ENCODE data around the gene HCFC1.
"Not testable (repeated sequence)": the region's sequence is repeated elsewhere in the genome, so short reads cannot be mapped to it uniquely, and the experiment has no call there.

The HCFC1 gene

DNA sequence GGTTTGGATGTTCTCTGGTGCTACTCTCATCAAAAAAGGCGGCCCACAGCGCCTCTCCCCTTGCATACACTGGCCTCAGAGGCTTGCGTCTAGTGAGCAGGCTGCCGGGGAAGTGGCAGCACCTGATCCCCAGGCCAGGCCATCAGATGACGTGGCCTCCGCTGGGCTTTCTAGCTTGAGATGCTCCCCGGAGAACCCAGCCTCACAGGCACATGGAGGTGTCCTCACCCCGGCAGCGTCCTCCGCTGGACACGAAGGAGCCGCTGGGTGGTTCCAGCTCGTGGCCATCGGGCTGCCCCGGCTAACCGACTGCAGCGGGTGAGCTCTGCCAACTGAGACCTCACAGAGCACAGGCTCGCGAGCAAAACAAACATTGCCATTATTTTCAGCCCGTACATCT is 35.3 kb upstream of the HCFC1 start:
- DNase-seq: no peak

DNA sequence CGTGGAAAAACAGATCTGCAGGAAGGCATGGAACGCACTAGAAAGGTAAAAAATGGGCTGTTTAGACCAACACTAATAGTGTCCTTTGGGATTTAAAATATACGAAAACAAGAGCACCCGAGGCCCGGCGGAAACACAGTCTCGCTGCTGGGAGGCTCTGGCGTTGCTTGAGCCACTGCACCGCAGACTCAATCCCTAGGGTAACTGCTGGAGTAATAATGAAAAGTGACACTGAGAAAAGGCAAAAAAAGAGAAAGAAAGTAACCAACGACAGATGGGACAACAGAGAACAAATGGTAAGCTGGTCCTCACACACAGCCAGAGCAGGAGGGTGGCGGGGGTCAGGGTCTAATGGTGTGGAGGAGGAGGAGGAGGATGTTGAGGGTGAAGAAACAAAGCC is 32.7 kb upstream of the HCFC1 start:
- DNase-seq: no peak

DNA sequence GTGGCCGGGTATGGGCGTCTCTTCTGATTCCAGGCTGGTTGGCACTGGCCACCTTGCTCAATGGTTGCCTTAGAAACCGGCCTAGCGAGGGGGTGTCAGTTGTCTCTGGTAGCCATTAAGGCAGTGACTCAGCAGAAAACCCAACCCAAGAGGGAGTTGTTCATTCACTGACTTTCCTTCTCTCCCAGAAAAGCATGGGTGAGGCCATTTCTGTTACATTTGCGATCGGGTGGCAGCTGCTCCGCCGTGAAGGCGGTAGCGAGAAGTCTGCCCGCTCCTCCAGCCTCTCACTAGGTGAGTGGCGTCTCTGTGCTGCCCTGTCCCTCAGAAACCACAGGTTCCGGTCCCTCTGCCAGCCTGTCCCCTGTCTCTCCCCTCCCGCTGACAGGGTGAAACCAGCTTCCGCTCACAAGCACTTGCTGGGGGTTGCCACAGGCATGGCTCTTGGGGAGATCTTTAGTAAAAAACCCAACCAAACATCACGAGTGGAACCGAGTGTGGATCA is 30.6 kb upstream of the HCFC1 start:
- peak; percentile 68 for DNase-seq

DNA sequence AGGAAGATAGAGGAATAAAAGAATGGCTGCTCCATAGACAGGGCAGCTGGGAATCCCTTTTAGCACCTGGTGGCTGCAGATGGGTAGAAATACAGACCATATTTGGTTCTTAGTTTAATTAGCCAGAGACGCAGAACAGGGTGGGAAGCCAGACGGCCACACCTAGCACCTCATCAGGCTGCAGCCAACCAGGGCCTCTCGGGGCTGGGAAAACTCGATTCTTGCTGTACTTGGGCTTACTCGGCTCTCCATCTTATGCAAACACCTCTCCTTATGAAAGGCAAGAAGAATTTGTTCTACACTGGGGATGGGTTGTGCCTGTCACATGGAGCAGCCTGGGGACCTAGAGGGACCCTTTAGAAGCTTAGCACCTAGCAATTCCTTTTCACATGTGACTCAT is 28.4 kb upstream of the HCFC1 start:
- no peak for DNase-seq

DNA sequence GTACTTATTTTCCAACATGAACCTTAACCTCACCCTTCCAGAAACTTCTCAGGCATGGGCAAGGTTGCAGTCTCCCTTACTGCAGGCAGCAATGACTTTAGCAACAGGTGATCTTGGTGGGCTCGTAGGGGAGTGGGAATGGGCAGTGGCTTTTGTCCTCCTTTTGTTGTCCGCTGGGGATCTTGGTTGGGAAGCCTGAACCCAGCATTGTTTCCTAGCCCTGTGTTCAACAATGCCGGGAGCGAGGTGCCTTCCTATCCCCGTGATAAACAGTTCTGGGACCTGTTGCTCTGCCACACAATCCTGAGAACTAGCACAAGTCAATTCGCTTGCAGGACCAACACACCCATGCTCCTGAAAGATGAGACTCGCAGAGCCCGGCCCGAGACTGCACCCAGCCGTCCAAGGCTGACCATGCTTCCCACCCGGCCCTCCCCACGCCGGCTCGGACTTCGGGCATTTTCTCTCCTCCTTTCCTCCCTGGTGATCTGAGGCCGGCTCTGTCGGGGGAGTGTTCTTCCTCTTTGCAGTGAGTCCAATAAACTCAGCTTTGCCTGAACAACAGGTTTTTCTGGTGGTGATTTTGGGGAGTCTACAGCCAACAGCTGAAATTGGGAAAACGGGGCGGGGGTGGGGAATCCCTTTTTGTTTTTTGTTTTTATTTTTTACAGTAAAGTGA is 27.9 kb upstream of the HCFC1 start:
- no peak for DNase-seq

DNA sequence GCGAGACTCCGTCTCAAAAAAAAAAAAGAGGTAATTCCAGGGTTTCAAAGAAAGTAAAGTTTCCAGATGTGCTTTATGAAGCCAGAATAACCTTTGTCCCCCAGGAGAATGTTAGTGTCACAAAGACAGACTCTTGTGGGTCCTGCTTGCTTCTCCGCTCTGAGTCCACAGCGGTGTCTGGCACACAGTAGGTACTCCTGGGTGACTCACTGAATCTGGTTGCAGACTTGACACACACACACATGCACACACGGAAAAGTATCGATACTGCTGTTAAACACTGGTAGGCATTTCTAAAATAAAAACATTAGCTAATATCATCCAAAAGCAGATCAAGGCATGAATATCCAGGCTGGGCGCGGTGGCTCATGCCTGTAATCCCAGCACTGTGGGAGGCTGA is 23.9 kb upstream of the HCFC1 start:
- no peak for DNase-seq

DNA sequence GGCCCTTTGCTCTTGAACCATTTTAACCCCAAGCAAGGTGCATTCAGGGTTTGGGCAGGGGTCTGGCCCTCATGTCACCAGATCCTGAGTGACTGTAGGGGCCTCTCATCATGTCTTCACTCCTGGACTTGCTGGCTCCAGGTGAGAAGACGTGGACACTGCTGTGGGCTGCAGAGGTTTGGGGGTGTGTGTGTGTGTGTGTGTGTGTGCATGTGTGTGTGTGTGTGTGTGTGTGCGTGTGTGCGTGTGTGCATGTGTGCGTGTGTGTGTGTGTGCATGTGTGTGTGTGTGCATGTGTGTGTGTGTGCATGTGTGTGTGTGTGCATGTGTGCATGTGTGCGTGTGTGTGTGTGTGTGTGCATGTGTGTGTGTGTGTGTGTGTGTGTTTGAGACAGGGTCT is 22.8 kb upstream of the HCFC1 start:
- not testable (repeated sequence) for DNase-seq

DNA sequence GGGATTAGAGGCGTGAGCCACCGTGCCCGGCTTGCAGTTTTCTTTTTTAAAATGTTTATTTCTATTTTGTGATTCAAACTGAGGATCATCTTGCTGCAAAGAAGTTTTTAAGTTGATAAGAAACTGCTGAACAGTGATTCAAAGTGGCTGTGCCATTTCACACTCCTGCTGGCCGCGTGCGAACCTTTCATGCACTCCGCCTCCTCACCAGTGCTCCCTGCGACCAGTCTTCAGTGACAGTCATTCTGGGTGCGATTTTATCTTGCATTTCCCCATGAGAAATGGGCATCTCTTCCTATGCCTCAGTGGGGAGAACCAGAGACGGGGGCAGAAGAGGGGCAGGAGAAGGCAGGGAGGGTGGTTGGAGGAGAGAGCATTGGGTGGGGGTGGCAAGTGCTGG is 22.4 kb upstream of the HCFC1 start:
- DNase-seq: no peak

DNA sequence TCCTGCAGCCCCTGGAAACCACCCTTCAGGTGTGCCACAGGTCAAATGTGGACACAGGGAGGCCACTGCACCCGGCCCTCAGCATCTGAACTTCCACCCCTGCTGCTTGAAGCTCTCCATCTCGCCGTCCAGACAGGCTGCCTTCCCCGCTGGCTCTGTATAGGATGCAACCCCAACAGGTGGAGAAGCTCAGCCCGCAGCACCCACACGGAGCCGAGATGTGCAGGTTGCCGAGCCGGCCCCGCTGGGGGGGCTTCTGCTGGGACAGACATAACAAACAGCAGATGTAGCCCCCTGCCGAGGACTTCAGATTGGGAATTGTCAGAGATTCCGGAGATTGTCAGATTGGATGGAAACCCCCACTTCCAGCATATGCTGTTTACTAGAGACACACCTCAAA is 21.5 kb upstream of the HCFC1 start:
- DNase-seq: no peak

DNA sequence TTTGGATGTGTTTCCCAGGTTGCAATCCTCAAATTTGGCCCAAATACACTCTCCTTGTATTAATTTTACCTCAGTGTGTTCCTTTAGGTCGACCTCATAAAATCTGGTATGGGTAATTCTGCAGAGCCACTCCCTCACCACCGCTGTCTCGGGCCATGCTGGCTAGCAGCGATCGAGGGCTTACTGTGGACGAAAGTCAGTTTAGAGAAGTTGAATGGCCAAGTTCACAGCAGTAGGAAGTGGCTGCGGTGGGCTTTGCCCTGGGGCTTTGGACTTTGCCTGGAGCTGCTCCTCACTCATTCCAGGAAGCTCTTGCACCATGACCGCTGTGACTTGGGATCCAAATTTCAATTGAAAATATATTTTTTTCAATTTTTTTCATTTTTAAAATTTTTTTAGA is 20.6 kb upstream of the HCFC1 start:
- DNase-seq: no peak

DNA sequence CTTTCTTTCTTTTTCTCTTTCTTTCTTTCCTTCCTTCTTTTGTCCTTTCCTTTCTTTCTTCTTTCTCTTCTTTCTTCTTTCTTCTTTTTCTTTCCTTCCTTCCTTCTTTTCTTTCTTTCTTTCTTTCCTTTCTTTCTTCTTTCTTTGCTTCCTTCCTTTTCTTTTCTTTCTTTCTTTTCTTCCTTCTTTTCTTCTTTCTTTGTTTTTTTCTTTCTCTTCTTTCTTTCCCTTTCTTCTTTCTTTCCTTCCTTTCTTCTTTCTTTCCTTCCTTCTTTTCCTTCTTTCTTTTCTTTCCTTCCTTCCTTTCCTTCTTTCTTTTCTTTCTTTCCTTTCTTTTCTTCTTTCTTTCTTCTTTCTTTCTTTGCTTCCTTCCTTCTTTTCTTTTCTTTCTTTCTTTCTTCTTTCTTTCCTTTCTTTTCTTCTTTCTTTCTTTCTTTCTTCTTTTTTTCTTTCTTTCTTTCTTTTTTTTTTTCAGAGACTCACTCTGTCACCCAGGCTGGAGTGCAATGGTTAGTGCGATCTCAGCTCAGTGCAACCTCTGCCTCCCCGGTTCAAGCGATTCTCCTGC is 19.5 kb upstream of the HCFC1 start:
- DNase-seq: no peak

DNA sequence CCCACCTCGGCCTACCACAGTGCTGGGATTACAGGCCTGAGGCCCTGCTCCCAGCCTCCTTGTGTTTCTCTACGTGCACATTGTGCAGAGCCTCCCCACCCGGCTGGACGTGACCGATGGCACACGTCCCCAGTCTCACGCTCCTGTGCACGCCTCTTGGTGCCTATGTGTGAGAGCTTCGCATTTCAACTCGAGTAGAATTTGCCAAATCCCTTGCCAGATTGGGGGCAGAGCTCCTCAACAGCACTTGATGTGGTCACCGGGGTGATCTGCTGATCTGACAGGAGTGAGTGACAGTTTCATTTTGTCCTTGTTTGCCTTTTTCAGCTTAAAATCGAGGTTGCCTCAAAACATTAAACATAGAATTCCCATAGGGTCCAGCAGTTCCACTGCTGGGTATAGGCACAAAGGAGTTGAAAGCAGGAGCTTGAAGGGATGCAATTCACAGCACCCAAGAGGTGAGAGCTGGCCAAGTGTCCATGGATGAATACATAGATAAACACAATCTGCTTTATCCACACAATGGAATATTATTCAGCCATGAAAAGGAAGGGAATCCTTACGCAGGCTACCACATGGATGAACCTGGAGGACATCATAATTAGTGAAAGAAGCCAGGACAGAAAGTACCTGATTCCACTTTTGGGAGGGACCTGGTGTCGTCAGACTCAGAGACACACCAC is 18.5 kb upstream of the HCFC1 start:
- no peak for DNase-seq

DNA sequence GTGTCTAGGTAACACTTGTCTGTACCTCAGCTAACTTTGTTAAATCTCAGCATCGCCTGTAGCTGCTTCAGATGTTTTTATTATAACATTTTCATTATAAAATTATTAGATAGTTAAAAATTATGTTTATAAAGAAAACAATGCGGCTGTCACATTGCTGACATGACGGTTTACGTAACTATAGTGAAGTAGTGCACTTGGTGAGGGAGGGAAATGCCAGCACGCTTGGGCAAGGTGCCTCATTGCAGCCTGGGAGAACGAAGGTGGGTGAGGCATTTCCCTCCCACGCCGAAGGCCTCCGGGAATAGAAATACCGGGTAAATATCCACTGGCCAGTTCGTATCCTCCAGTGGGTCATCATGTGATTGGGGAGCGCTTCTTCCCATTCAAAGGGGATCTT is 16.9 kb upstream of the HCFC1 start:
- no peak for DNase-seq

DNA sequence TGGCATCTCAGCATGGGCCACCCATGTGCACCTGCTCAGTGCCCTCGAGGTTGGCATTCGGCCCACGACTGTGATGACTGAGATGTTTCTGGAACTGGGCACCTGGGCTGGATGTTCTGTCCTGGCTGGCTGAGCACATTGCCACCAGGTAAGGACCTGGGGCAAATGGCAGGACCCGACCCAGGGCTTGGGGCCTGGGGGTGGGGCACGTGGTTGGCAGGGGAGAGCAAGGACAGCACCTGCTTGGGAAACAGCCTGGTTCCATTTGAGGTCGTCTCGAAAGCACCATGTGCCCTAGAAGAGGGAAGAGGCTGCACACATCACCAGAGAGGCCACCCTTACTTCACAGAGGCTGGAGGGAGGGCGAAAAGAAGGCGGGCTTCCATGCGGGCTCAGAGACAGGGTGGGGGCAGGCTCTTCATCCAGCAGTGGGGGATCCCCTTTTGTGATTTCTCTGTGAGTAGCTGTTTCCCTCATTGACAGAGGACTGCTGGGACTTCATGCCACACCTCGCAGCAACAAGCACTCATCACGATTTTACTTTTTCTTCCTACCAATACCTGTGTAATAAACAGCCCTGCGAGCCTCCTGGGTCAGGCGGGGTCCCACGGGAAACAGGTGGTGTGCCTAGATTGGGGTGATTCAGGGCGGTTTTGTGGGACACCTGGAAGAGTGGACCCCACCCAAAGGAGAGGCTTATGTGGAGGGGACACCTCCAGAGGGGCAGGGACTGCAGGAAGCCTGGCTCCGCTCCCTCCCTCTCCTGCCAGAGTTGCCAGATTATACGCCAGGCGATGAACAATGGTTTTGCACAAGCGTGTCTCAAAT is 12.9 kb upstream of the HCFC1 start:
- DNase-seq: no peak

DNA sequence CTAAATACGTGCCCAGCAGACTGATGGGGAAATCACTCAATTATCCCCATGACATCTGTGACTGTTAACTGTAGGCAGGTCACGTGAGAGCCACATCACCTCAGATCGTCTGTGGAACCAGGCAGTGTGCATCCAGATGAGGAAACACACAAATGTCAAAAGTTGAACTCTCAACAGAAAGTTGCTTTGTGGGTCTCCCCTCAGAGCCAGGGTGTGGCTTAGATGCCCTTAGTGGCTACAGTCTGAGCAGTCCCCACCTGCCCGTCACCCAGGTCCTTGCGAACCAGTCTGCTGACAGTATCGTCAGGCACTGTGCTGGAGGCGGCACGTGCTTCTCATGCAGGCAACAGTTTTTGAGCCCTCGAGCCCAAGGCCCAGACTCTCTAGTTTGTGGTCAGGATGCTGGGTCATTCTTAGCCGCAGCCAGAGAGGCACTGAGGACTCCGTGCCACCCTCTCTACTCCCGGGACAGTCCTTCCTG is 11.7 kb upstream of the HCFC1 start:
- no peak for DNase-seq

DNA sequence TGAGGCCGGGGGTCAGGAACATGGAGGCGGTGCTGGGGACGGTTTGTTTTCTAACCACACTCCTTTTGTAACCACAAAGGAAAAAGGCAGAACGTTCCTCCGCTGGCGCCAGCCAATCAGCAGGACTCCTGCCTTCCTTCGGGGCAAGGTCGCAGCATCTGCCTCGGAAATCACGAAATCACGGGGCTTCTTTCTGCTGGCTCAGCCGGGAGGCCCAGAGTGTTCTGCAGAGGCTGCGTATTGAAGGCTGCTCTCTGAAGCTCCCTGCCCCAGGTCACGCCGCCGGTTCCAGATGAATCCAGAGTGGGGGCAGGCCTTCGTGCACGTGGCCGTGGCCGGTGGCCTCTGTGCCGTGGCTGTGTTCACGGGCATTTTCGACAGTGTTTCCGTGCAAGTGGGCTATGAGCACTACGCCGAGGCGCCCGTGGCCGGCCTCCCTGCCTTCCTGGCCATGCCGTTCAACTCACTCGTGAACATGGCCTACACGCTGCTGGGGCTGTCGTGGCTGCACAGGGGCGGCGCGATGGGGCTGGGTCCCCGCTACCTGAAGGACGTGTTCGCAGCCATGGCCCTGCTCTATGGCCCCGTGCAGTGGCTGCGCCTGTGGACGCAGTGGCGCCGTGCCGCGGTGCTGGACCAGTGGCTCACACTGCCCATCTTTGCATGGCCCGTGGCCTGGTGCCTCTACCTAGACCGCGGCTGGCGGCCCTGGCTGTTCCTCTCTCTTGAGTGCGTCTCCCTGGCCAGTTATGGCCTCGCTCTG is 10.3 kb upstream of the HCFC1 start:
- no peak for DNase-seq

DNA sequence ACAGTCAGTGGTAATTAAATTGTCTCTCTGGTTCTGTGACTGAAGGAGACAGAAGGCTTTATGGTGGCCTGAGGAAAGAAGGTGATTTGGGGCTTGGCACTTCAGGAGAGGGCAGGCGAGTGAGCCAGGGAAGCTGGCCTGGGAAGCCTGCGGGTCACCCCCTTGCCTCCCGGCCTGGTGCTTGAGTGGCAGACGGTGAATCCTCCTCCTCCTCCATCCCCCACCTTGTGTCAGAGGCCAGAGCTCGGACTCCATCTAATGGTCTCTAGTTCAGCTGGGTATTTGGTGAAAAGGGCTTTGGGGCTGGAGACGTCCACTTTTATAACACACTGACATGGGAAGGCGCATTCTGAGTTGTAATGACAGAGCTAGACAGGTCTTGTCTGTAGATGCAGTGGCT is 9.6 kb upstream of the HCFC1 start:
- DNase-seq: no peak

DNA sequence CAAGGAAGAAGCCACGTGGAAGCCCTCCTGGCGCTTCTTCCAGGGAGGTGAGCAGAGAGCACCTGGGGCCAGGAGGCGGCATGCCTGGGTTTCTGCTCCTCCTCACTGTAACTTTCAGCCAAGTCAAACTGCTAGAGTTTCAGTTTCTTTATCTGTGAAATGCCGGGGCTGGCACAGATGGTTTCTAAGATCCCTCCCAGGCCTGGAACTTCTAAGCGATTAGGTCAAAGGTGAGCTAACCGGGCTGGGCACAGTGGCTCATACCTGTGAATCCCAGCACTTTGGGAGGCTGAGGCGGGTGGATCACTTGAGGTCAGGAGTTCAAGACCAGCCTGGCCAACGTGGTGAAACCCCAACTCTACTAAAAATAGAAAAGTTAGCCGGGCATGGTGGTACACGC is 8.8 kb upstream of the HCFC1 start:
- not testable (repeated sequence) for DNase-seq

DNA sequence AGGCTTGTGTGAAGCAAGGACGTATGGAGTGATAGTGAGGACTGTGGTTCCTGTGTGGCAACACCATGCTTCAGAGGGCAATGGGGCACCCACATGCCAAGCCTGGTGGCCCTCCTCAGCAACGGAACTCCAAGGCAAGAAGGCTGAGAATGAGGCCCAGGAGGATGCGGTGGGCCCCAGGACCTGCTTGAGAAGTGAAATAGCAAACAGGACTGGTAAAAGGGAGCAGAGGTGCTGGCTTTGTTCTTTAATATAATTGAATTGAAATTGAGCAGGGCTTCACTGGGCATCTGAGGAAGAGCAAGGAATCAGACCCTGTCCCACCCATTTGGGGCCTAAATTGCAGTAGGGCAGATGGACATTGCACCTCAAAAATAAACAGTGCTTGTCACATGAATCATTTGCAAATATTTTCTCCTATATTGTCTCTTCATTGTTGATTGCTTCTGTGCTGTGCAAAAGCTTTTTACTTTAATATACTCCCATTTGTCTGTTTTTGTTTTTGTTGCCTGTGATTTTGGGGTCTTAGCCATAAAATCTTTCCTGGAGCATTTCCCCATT is 3.2 kb upstream of the HCFC1 start:
- DNase-seq: no peak

DNA sequence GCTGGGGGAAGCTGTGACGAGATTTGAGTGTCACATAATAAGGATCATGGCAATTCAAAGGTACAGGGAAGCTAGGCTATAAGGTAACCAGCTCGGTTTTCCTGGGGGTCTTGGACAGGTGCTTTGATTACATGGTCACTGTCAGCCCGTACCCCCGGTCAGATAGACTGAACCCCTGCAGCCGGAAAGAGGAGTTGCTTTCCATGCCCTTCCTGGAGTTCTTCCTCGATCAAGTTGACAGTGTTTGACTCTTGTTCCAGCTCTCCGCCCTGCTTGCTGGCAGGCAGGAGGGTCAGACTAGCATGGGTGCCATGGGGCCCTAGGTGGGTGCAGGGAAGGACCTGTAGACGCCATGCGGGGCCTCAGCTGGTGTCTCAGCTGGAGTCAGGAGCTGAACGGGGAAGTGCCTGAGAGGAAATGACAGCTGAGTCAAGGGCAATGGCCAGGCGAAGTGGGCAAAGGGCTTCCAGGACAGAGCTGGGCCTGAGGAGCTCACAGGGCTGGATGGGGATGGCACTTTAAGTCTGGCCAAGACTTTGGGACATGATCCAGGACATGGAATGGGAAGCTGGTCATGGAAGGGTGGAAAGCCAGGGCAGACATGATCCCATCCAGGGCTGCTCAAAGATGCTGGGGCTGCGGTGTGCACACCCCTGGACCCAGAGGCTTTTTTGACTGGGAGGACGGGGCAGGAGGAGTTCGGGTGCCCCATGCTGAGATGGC is 2.5 kb upstream of the HCFC1 start:
- no peak for DNase-seq
